ENCODE data around the gene SUPT3H.
A peak's percentile ranks its signal among the peaks of the same experiment; 100 is the strongest.

Gene SUPT3H

DNA sequence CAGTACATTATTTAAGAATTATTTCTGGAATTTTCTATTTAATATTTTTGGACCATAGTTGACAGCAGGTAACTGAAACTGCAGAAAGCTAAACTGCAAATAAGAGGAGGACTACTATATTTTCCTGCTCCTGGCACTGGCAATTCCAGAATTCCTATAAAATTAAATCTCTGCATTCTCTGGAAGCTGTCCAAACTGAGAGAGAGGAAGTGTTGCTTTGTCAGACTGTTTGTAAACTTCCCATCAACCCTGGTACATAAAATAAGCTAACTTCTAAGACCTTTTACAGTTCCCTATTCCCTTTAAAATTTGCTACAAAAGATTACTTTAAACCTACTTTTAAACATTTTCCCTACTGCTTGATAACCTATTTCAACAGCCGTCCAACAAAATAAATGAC is 245.7 kb downstream of the SUPT3H start:
- FAIRE-seq (no peak), DNase-seq (ENCODE audit: insufficient read length, low spot score) (peak; percentile 37)

DNA sequence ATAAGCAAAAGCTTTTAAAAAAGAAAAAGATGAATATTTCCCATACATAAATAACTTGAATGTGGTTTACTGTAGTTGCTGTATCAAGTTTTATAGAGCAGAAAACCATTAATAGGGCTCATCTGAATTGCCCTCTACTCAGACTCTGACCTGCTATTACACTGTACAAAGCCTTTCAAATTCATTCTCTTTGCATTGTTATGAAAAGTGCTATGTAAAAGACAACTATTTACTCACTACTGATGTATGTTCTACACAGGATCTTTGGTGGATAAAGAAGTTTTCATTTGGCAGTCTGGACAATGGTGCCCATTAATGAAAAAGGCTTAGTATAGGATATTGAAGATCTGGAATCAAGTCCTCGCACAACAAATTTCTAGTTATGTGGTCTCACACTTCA is 248.7 kb downstream of the SUPT3H start:
- DNase-seq (ENCODE audit: insufficient read length, low spot score) (no peak), FAIRE-seq (no peak)

DNA sequence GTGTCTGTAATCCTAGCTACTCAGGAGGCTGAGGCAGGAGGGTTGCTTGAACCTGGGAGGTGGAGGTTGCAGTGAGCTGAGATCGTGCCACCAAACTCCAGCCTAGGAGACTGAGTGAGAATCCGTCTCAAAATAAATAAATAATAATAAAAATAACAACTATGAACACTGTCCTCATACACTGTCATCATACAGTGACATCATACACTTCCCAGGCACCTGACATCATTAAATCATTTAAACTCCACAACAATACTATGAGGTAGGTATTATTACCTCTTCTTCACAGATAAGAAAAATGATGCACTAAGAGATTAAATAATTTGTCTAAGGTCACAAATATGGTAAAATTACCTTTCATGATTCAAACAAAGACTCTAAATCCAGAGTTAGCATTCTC is 250.5 kb downstream of the SUPT3H start:
- FAIRE-seq: no peak
- DNase-seq (ENCODE audit: insufficient read length, low spot score): no peak

DNA sequence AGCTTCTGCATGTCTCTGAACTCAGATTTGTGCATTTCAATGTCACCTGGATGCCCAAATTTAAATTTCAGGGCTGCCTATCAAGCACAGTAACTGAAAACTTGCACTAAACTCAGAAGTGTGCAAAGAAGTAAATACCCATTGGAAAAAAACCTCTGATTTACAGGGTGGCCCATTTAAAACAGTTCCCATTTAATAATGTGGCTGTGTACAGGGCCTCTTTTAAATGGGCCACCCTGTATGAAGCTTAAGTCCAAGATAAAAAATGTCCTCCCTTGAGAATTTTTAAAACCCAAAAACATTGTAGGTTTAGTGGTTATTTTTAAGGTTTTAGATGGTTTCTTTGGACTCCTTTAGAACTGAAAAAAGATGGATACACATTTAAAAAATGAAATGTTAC is 251.7 kb downstream of the SUPT3H start:
- FAIRE-seq: no peak
- no peak for DNase-seq (ENCODE audit: insufficient read length, low spot score)

DNA sequence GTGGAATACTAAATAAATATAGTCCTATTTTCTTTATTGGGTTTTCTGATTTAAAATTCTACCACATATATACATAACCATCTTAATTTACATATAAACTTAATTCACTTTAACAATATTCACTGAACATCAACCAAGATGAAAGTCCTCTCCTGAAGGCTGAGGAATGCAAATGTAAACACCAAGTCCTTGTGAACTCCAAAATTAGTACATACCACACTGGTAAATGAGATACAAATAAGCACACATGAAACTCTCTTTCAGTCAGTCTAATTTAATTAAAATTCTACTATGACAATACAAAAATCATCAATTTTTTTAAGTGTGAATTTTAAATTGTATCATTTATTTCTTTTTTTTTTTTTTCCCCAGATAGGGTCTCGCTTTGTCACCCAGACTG is 254.7 kb downstream of the SUPT3H start:
- DNase-seq (ENCODE audit: insufficient read length, low spot score): no peak
- no peak for FAIRE-seq

DNA sequence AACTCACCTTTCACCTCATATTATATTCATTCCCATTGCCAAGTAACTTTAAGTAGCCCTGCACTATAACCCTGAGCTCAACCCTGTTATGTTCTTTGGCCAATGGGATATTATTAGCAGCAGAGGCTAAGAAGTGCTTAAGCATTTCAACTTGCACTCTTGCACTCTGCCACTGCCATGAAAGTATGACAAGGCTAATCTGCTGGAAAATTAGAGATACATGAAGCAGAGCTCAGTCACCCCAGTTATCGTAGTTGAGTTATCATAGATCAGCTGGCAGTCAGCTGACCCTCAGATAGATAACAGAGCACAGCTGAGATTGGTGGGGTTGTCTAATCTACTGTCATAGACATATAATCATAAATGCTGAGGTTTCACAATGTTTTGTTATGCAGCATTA is 259.0 kb downstream of the SUPT3H start:
- FAIRE-seq: no peak
- DNase-seq (ENCODE audit: insufficient read length, low spot score): no peak

DNA sequence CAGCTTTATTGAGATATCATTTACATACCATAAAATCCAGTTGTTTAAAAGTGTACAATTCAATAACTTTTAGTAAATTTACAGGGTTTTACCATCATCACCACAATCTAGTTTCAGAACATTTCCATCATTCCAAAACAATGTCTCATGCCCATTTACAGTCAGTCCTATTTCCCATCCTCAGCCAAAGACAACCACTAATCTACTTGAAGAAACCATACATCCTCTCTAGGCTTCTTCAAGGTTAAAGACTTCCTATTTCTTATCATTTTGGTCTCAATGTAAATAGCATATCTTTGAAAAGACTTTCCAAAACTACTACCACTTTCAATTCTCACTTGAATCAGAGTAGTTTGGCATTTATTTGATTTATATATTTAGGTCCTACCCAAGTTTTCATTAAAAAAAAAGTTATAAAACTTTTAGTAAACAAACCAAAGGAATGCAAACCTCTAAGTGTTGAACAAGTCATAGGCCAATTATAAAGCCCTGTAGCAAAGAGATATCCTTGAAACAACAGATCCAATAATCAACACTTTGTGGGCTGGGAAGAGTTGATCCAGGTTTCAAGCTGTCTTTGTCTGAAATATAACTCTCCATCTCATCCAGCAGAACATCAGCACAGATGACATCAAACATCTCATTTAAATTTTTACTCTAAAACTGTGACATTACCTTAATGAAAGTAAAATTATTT is 260.9 kb downstream of the SUPT3H start:
- DNase-seq (ENCODE audit: insufficient read length, low spot score): peak; percentile 21
- FAIRE-seq: no peak

DNA sequence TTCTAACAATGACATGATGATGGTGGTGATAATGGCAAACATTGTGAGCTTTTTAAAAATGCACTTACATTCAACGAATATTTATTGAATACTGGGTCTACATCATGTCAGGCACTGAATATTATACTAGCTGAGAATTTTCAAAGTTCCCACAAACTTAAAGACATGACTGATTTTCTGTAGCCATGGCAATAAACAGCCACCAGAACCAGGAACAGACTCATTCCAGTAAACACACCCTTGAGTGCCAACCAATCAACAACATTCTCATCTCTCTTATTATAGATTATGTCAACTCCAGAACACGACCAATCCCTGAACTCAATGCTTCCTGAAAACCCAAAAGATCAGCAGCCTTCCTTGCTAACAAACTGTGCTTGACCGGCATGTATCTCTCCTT is 262.0 kb downstream of the SUPT3H start:
- DNase-seq (ENCODE audit: insufficient read length, low spot score) (no peak), FAIRE-seq (no peak)

DNA sequence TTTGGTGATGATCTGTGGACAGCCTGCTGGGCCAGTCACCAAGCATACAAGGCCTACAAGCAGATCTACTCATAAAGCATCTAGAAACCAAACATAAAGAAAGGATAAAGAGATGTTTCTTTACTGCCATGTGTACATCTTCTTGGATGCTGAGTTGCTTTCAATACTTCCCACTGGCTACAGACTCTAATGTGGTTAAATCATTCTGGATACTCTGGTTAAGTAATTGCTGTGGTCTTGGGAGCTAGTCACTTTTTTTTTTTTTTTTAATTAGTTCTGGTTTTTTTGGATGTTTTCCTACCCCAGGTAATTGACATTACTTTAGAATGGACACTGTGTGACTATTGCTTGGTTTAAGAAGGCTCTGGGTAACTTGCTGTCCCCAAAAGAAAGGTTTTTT is 265.0 kb downstream of the SUPT3H start:
- DNase-seq (ENCODE audit: insufficient read length, low spot score): no peak
- FAIRE-seq: no peak

DNA sequence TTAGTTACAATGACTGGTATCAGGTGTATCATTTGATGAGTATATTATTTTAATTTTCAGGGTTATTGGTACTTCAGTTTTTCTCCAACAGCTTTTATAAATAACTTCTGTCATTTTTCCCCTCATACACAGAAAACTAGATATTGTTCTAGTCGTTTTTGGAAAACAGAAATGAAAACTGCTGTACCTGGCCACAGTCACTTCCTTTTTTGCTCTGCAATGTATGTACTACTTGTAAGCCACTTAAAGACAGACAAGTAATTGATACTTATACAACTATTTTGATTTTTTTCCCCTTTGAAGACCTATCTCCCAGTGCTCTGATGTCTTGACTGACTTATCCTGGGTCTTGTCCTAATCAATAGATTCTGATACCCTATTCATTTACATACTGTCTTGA is 268.2 kb downstream of the SUPT3H start:
- DNase-seq (ENCODE audit: insufficient read length, low spot score) (no peak), FAIRE-seq (no peak)

DNA sequence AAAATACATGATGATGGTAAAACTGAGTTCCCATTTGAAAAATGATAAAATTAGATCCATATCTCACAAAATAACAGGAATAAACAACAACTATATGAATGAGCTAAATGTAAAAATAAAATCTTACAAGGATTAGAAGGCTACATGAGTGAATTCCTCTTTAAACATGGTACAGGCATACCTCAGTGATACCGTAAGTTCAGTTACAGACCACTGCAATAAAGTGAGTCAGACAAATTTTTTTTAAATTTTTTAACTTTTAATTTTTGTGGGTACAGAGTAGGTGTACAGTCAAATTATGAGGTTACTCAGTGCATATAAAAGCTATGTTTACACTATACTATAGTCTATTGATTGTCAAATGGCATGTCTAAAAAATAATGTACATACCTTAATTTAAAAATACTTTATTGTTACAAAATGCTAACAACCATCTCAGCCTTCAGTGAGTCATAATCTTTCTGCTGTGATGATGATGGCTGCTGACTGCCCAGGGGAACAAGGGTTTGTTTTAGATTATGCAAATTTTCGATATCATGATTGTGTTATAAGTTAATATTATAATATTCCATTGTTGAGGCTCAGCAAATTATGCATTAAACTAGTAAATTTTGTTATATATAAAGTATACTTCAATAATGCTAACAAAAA is 272.4 kb downstream of the SUPT3H start:
- FAIRE-seq: no peak
- no peak for DNase-seq (ENCODE audit: insufficient read length, low spot score)

DNA sequence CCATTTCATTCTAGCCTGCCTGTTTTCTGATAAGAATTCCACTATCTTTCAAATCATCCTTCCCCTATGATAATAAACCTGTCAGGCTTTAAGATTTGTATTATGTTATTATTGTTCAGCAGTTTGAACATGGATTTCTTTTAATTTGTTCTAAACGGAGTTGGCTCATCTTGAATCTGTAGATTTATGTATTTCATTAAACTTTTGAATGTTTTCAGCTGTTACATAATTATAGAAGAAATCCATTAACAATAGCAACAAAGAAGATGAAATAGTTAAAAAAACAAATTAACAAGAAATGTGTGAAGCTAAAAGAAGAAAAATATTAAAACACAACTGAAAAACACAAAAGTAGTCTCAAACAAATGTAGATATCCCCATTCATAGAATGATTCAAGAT is 273.3 kb downstream of the SUPT3H start:
- no peak for DNase-seq (ENCODE audit: insufficient read length, low spot score)
- no peak for FAIRE-seq

DNA sequence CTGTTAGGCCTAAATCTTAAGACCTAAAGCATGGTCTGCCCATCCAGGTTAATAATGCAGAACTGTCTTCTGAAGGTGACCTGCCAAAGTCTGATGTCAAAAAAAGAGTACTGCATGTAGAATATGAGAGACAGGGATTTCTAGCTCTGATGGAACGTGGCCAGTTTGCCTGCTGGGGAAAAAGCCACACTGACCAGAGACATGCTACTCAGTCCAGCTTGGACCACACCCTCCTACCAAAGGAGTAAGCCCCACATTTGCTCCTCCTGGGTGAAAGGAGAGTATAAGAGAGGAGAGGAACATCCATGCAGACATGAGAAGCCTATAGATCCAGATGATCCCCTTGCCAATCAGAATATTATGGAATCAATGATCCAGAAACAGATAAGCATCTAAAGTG is 279.5 kb downstream of the SUPT3H start:
- FAIRE-seq (no peak), DNase-seq (ENCODE audit: insufficient read length, low spot score) (no peak)

DNA sequence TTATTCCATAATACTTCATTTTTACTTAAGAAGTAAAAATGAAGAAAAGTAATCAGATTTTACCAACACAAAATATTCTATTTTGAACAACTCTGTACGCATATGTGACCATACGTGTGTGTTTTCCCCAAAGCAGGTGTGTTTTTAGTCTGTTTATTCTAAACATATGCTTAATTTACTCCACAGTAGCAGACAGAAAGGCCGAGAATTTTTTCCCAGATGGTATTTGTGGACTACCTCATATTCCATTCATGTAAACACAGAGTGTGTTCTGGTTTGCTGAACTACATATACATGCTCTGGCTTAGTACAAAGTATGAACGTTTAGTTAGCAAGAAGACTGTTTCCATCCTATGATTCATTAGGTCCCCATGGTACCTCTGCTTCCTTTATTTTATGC is 282.9 kb downstream of the SUPT3H start:
- DNase-seq (ENCODE audit: insufficient read length, low spot score): no peak
- no peak for FAIRE-seq

DNA sequence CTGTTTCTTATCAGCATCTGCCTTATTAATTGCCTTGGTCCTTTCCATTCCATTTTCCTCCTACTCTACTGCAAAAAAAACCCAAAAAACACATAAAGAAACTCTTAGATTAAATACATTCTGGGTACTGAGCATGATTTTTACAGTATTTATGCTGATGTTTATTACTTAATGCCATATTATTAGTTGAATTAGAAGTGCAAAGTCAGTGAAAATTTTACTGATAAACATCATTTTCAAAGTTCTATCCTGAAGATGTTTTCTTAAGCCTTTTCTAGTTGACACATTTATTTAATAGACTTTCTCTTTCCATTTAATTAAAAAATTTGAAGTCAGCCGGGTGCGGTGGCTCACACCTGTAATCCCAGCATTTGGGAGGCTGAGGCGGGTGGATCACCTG is 285.6 kb downstream of the SUPT3H start:
- FAIRE-seq (no peak), DNase-seq (ENCODE audit: insufficient read length, low spot score) (no peak)

DNA sequence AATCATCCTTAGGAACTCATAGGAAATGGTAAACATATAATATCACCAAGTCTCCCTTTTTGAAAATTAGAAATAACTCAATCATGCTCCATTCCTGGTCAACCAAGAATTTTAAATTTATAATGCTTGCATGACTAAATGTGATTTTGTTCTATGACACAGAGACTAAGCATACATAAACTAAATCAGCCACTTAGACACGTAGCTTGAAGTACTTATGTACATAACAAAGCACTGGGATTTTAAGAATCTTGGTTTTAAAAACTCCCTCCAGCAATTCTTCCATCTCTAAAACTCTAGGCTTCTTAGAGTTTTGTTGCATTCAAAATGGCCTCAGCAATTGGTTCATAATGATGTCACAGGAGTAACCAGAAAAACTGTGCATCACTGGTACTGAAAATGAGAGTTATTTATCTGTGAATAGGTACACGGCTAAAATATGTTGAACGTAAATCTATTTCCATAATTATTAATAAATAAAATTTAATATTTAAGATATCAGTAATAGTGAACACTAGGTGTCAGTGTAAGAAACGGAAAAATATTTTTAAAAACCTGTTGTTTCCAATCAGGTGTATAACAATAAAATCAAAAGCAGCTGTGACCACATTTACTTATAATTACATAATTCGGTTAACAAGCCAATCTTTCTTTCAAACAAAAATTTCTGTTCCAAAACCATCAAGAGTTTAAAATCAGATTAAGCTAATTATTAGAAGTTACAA is 291.2 kb downstream of the SUPT3H start:
- no peak for DNase-seq (ENCODE audit: insufficient read length, low spot score)
- no peak for FAIRE-seq

DNA sequence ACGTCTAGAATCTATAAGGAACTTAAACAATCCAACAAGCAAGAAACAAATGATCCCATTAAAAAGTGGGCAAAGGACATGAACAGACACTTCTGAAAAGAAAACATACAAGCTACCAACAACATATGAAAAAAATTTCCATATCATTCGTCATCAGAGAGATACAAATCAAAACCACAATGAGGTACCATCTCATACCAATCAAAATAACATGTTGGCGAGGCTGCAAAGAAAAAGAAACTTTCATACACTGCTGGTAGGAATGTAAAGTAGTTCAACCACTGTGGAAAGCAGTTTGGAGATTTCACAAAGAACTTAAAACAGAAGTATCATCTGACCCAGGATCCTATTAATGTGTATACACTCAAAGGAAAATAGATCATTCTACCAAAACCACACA is 293.5 kb downstream of the SUPT3H start:
- DNase-seq (ENCODE audit: insufficient read length, low spot score): no peak

DNA sequence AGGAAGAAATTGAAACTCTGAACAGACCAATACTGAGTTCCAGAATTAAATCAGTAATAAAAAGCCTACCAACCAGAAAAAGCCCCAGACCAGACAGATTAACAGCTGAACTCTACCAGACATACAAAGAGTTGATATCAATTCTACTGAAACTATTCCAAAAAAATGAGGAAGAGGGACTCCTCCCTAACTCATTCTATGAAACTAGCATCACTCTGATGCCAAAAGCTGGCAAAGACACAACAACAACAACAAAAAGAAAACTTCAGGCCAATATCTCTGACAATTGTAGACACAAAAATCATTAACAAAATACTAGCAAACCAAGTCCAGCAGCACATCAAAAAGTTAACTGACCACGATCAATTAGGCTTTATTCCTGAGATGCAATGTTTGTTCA is 295.6 kb downstream of the SUPT3H start:
- DNase-seq (ENCODE audit: insufficient read length, low spot score): no peak
- FAIRE-seq: no peak

More for the DNA sequence above, 293.5 kb downstream of the SUPT3H start:
- FAIRE-seq: no peak

DNA sequence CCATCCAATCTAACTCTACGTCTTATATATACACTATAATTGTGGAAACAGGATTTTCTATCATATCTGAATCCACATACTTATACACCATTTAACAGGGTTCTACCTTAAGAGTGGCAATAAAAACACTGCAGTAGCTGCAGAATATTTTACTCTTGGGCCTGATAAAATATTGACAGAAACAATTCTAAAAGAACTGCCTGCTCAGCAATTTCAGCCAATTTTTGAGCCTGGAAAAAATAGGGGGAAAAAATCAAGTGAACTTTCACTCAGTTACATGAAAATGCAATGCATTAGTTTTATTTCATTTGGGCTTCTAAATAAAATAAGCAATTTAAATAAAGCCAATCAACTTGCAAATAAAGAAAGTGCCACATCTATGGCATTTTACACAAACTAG is 296.1 kb downstream of the SUPT3H start:
- FAIRE-seq (no peak), DNase-seq (ENCODE audit: insufficient read length, low spot score) (no peak)

DNA sequence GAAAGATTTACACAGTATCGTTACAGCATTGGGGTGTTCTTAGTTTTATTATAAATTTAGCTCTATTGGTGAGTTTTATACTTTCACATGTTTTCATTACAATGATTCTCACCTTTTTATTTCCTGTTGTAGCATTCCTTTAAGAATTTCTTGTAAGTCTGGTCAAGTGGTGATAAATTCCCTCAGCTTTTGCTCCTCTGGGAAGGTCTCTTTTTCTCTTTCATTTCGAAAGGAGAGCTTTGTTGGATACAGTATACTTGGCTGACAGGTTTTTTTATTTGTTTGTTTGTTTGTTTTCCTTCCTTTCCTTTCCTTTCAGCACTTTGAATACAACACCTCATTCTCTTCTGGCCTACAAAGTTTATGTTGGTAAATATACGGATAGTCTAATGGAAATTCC is 299.3 kb downstream of the SUPT3H start:
- no peak for FAIRE-seq
- DNase-seq (ENCODE audit: insufficient read length, low spot score): no peak

DNA sequence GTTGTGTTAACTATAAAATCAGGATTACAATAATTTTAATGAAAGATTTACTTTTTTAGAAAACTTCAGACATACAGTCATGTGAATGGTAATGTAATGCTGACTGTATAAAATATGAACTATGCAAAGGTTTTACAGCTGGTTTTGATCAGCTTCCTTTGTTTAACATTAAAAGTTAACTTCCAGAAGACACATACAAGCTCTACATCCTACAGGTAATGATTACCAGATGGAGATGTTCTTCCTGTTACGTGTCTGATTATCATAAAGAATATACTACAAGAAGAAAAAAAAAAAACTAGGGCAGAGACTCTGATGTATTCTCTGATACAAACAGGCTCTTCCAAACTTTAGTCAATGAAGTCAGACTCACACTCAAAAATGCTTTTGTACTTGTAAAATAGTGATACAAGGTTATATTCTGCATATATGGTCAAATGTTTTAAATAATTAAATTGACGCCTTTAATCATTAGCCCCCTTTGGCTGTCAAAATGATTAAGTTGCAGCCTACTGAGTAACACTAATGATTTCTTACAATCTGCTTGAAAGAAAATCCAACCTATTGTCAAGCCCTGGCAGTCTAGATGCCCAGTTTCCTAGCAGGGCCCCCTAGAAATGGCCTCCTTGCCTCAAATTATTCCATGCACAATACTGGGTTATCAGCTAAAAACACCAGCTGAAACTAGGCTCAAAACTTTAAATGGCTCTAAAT is 301.4 kb downstream of the SUPT3H start:
- DNase-seq (ENCODE audit: insufficient read length, low spot score) (no peak), FAIRE-seq (no peak)

Measured in HTR-8/SVneo (cell line).